C4-2B (cell line): ENCODE data around the gene MSH2.

Experiments used
- CTCF ChIP-seq: fragments of 450-650 bp; conservative IDR thresholded peaks from 2 replicates; pipeline ENCODE4 v1.5.1; 2017; ENCODE audit warnings: mild to moderate bottlenecking
- ZFX ChIP-seq: fragments of 450-650 bp; IDR thresholded peaks from 2 replicates; pipeline ENCODE4 v1.6.1; 2017

- TF ChIP-seq CTCF: no peak
- no peak for TF ChIP-seq ZFX
These were observed 35.1 kb downstream of the MSH2 start for GRCh38 chr2:47438106-47438505.
